HEK293 (cell line): ENCODE data around the gene CHST4.

Experiments
- CTCF ChIA-PET: fragments of 350-600 bp; formaldehyde crosslinking; extraction: SDS; loops from one replicate; lab custom pipeline; 2021; ENCODE audit warnings: antibody characterized with exemption; lab: Yijun Ruan, JAX
- POLR2A ChIA-PET: fragments of 300-600 bp; formaldehyde crosslinking; extraction: SDS; loops from one replicate; lab custom pipeline; 2020; ENCODE audit warnings: antibody characterized with exemption, inconsistent platforms; lab: Yijun Ruan, JAX
- H3K27ac ChIP-seq: fragments of 200-500 bp; sonication (Bioruptor generic); 2 replicates; pipeline ENCODE4 v1.5.1; 2014; ENCODE audit warnings: low read depth, low read length, control low read depth, inconsistent platforms; ENCODE audit errors: extremely low read depth
- H3K36me3 ChIP-seq, 2 experiments: fragments of 200-500 bp in 1 of 2; sonication (Bioruptor generic) in 1 of 2; 1 replicate in 1 of 2; 2 replicates in 1 of 2; pipeline ENCODE4 v1.5.1; 2014 to 2017; ENCODE audit warnings: inconsistent platforms in 2 of 2, low read length in 2 of 2; ENCODE audit not compliant: control insufficient read depth in 2 of 2, insufficient read depth in 1 of 2
- H3K4me1 ChIP-seq: fragments of 200-500 bp; sonication (Bioruptor generic); 2 replicates; pipeline ENCODE4 v1.5.1; 2014; ENCODE audit warnings: mild to moderate bottlenecking, low read length, inconsistent platforms; ENCODE audit not compliant: control insufficient read depth, insufficient read depth
- H3K4me3 ChIP-seq: 2 replicates; pipeline ENCODE4 v1.5.1; 2011; ENCODE audit warnings: low read depth, mild to moderate bottlenecking, control low read depth, low read length, moderate library complexity
- H3K9me3 ChIP-seq: fragments of 200-500 bp; sonication (Bioruptor generic); 2 replicates; pipeline ENCODE4 v1.5.1; 2014; ENCODE audit warnings: low read depth, low read length, inconsistent platforms; ENCODE audit not compliant: control insufficient read depth, insufficient read depth
- AEBP2 ChIP-seq: fragments of 450-650 bp; formaldehyde crosslinking; IDR thresholded peaks from 2 replicates; pipeline ENCODE4 v1.5.1; 2016; ENCODE audit warnings: missing biosample characterization, missing genetic modification characterization, borderline replicate concordance
- HIC1 ChIP-seq: fragments of 450-650 bp; formaldehyde crosslinking; IDR thresholded peaks from 2 replicates; pipeline ENCODE4 v1.5.1; 2016; ENCODE audit warnings: missing biosample characterization, missing genetic modification characterization
- IKZF3 ChIP-seq: fragments of 450-650 bp; IDR thresholded peaks from 2 replicates; pipeline ENCODE4 v1.5.0; 2018; ENCODE audit warnings: missing biosample characterization, mild to moderate bottlenecking, missing genetic modification characterization, moderate library complexity
- OSR2 ChIP-seq: fragments of 450-650 bp; formaldehyde crosslinking; IDR thresholded peaks from 2 replicates; pipeline ENCODE4 v1.5.1; 2016; ENCODE audit warnings: missing biosample characterization, missing genetic modification characterization
- SALL2 ChIP-seq: fragments of 450-650 bp; formaldehyde crosslinking; IDR thresholded peaks from 2 replicates; pipeline ENCODE4 v1.5.0; 2017; ENCODE audit warnings: missing biosample characterization, mild to moderate bottlenecking, missing genetic modification characterization, borderline replicate concordance
- SCRT1 ChIP-seq: fragments of 450-650 bp; formaldehyde crosslinking; IDR thresholded peaks from 2 replicates; pipeline ENCODE4 v1.5.1; 2016; ENCODE audit warnings: missing biosample characterization, missing genetic modification characterization, borderline replicate concordance
- SCRT2 ChIP-seq: fragments of 450-650 bp; formaldehyde crosslinking; IDR thresholded peaks from 2 replicates; pipeline ENCODE4 v1.5.1; 2016; ENCODE audit warnings: missing biosample characterization, missing genetic modification characterization
- SETDB1 ChIP-seq: IDR thresholded peaks from one replicate; pipeline ENCODE4 v1.6.1; 2017; ENCODE audit warnings: mild to moderate bottlenecking, low read length, moderate library complexity, mixed read lengths; ENCODE audit not compliant: insufficient read length
- SP3 ChIP-seq: fragments of 450-650 bp; formaldehyde crosslinking; IDR thresholded peaks from 2 replicates; pipeline ENCODE4 v1.5.1; 2016; ENCODE audit warnings: missing biosample characterization, missing genetic modification characterization
- ZBTB11 ChIP-seq: fragments of 450-650 bp; formaldehyde crosslinking; conservative IDR thresholded peaks from 2 replicates; pipeline ENCODE4 v1.5.1; 2016; ENCODE audit warnings: low read depth, missing biosample characterization, missing genetic modification characterization
- ZBTB49 ChIP-seq: fragments of 450-650 bp; formaldehyde crosslinking; IDR thresholded peaks from 2 replicates; pipeline ENCODE4 v1.5.1; 2016; ENCODE audit warnings: missing biosample characterization, missing genetic modification characterization, low read depth
- ZNF184 ChIP-seq: fragments of 450-650 bp; IDR thresholded peaks from 2 replicates; pipeline ENCODE4 v1.5.1; 2018; ENCODE audit warnings: missing biosample characterization, mild to moderate bottlenecking, missing genetic modification characterization
- ZNF280D ChIP-seq: fragments of 450-650 bp; formaldehyde crosslinking; IDR thresholded peaks from 2 replicates; pipeline ENCODE4 v1.5.1; 2016; ENCODE audit warnings: missing biosample characterization, missing genetic modification characterization
- ZNF341 ChIP-seq: fragments of 450-650 bp; formaldehyde crosslinking; IDR thresholded peaks from 2 replicates; pipeline ENCODE4; 2016; ENCODE audit warnings: low read depth, missing biosample characterization, missing genetic modification characterization
- ZNF561 ChIP-seq: fragments of 450-650 bp; IDR thresholded peaks from 2 replicates; pipeline ENCODE4 v1.5.1; 2018; ENCODE audit warnings: missing biosample characterization, missing genetic modification characterization, borderline replicate concordance
- ZNF621 ChIP-seq: fragments of 450-650 bp; formaldehyde crosslinking; IDR thresholded peaks from 2 replicates; pipeline ENCODE4 v1.5.1; 2017; ENCODE audit warnings: missing biosample characterization, missing genetic modification characterization
- ZNF747 ChIP-seq: fragments of 450-650 bp; formaldehyde crosslinking; IDR thresholded peaks from 2 replicates; pipeline ENCODE4 v1.5.1; 2016; ENCODE audit warnings: missing biosample characterization, missing genetic modification characterization
- ZNF776 ChIP-seq: fragments of 450-650 bp; formaldehyde crosslinking; IDR thresholded peaks from 2 replicates; pipeline ENCODE4 v1.5.0; 2017; ENCODE audit warnings: missing biosample characterization, missing genetic modification characterization, borderline replicate concordance

The CHST4 gene

GRCh38 chr16:71562552-71562951 is 36.3 kb downstream of the CHST4 start:
- no peak overlapping the region for H3K4me3 ChIP-seq
- H3K4me1 ChIP-seq, result 0 out of 2 replicates have a peak, but pooled peaks cover 4% of the 10 kb centered on the region
- POLR2A ChIA-PET, result no interaction called here
- H3K27ac ChIP-seq, result no peak overlapping the region
- CTCF ChIA-PET, result interaction anchor here (1.0 kb wide), 1 partner anchor 68 kb away, joined by 4 read pairs; no protein-coding TSS in a partner anchor
- H3K36me3 ChIP-seq, result no peaks in the 10 kb centered on the region
- TF ChIP-seq SETDB1 (peak; percentile 25), AEBP2 (no peak)
- no peaks in the 10 kb centered on the region for H3K9me3 ChIP-seq

GRCh38 chr16:71564335-71564967 is 38.2 kb downstream of the CHST4 start:
- CTCF ChIA-PET, result interaction anchor here (0.7 to 1.8 kb wide), 13 partner anchors 9 to 152 kb away, joined by 3 to 26 read pairs (median 4); no protein-coding TSS in a partner anchor
- H3K36me3 ChIP-seq, result no peaks in the 10 kb centered on the region
- H3K4me3 ChIP-seq, result peak overlapping the region; percentile 51
- no peak overlapping the region; the same call in 1 of the 2 replicates for H3K27ac ChIP-seq
- H3K9me3 ChIP-seq, result no peaks in the 10 kb centered on the region
- TF ChIP-seq ZNF621 (no peak), ZBTB49 (tag by site-specific recombination) (no peak), SCRT1 (tag by site-specific recombination) (peak; percentile 66; the same call in 1 of the 2 replicates), OSR2 (tag by site-specific recombination) (no peak), SALL2 (tag by site-specific recombination) (no peak), ZNF747 (tag by site-specific recombination) (no peak), ZNF184 (tag by site-specific recombination) (no peak), SP3 (tag by site-specific recombination) (no peak), ZNF341 (tag by site-specific recombination) (no peak), ZNF776 (tag by site-specific recombination) (no peak), SCRT2 (tag by site-specific recombination) (peak; percentile 98), HIC1 (tag by site-specific recombination) (no peak), ZBTB11 (tag by site-specific recombination) (peak; percentile 67), ZNF561 (tag by site-specific recombination) (no peak), IKZF3 (tag by site-specific recombination) (no peak), ZNF280D (no peak)
- 0 out of 2 replicates have a peak, but pooled peaks cover 4% of the 10 kb centered on the region for H3K4me1 ChIP-seq
- POLR2A ChIA-PET, result interaction anchor here (0.9 to 1.6 kb wide), 5 partner anchors 14 to 530 kb away, joined by 3 to 11 read pairs (median 3); partner anchors contain the start of genes AP1G1, CHST4, DHX38 and TXNL4B
